DLD1 (cell line): ENCODE results near the gene DNAJC15.

Source experiments
- in situ Hi-C: cut with HindIII; loops from 2 replicates; pipeline ENCODE4 v1.10.0; 2017; ENCODE audit warnings: low sequenced_read_pairs

DNAJC15 gene

DNA sequence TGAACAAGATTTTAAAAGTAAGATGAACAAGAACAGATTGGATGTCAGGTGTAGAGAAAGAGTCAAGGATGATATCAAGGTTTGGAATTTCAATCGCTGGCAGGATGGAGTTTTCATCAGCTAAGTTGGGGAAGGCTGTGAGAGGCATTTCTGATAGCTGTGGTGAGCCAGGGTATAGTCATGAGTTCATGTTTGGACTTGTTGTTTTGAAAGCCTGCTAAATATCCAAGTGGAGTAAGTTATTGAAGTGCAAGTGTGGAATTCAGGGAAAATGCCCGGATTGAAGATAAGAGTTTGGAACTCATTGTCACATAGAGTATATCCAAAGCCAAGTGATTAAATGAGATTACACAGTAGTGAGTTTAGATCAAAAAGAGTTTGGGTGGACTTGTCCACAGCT is 20.4 kb upstream of the DNAJC15 start:
- in situ Hi-C loops: no loop called here

- in situ Hi-C loops: no loop called here
These were observed 19.7 kb upstream of the DNAJC15 start for GRCh38 chr13:43003729-43004128.

- in situ Hi-C loops: no loop called here
These were observed 17.7 kb upstream of the DNAJC15 start for GRCh38 chr13:43005460-43006236.

GRCh38 chr13:43006893-43007631 is 16.3 kb upstream of the DNAJC15 start:
- in situ Hi-C loops: no loop called here

DNA sequence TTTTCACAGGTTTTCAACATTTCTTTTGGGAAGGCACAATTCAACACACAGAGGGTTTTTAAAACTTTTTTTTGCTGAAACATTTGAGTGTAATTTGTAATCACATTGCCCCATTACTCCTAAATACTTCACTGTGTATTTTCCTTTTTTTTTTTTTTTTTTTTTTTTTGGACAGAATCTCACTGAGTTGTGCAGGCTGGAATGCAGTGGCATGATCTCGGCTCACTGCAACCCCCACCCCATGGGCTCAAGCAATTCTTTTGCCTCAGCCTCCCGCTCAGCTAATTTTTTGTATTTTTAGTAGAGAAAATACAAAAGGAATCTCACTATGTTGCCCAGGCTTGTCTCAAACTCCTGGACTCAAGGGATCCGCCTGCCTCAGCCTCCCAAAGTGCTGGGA is 14.8 kb upstream of the DNAJC15 start:
- in situ Hi-C loops: no loop called here

- in situ Hi-C loops: no loop called here
These were observed 13.9 kb upstream of the DNAJC15 start for GRCh38 chr13:43009506-43009905.

DNA sequence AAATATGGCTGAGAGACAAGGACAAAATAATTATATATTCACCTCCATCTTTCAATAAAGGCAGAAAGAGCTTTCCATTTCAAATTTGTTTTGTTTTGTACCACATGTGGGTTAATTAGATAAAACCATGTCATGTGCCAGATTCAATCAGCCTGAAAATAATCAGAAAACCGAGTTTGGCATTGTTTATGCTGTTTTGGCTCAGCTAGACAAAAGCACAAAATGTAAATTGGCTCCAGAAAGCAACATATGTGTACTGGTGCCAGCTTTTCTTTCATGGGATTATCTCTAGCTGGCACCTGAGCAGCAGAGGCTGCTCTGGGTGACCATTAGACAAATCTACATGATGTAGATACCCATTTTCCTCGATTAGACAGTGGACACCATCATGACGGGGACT is 9.2 kb upstream of the DNAJC15 start:
- in situ Hi-C loops: no loop called here

- in situ Hi-C loops: no loop called here
These were observed 7.2 kb upstream of the DNAJC15 start for GRCh38 chr13:43016226-43016625.

- in situ Hi-C loops: no loop called here
These were observed 3.6 kb upstream of the DNAJC15 start for GRCh38 chr13:43019811-43020210.

DNA sequence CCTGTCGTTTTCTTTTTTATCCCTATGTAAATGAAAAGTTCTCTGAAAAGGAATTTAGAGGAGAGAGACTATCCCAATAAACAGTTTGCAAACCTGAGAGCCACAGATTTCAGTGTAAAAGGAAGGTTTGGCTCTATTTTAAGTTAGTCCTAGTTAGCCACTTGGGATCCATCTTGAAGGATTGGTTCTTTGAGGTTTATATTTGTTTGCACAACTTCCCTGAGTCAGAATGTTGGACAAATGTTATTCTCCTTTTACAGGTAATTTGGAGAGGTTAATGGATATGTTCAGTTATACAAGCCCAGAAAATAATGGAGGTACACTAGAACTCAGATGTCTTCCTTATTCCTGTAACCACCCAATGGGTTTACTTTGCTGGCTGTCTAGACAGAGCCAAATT is 2.6 kb upstream of the DNAJC15 start:
- in situ Hi-C loops: no loop called here

- in situ Hi-C loops: no loop called here
These were observed 1.3 kb upstream of the DNAJC15 start for GRCh38 chr13:43021926-43022670.

- in situ Hi-C loops: no loop called here
These were observed 475 bp upstream of the DNAJC15 start for GRCh38 chr13:43022934-43023288.

- in situ Hi-C loops: no loop called here
These were observed 2.9 kb downstream of the DNAJC15 start for GRCh38 chr13:43026262-43026661.

DNA sequence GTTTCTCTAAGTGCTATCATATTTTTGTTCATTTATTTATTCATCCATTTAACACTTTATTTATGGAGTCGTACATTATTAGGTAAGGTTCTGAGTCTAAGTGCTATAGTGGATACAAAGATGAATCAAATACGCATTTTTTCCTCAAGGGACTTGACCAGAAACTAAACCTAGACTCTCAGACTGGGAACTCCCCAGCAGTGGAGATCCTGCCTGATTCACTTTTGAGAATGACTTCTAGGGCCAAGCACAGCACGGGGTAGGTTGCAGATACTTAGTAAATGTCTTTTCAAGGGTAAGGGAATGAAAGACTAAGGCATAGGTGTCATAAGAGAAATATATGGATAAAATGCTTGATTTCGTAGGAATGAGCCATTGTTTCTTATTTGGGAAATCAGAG is 7.2 kb downstream of the DNAJC15 start:
- in situ Hi-C loops: no loop called here

GRCh38 chr13:43031881-43032280 is 8.5 kb downstream of the DNAJC15 start:
- in situ Hi-C loops: no loop called here

DNA sequence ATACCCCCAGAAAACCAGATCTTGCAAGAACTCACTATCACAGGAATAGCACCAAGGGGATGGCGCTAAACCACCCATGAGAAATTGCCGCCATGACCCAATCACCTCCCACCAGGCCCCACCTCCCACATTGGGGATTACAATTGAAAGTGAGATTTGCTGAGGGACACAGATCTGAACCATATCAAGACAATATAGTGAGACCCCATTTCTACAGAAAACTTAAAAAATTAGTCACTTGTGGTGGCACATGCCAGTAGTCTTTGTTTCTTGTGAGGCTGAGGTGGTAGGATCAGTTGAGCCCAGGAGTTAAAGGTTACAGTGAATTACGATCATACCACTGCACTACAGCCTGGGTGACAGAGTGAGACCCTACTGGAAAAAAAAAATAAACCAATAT is 9.7 kb downstream of the DNAJC15 start:
- in situ Hi-C loops: no loop called here

- in situ Hi-C loops: no loop called here
These were observed 13.2 kb downstream of the DNAJC15 start for GRCh38 chr13:43036351-43037250.

- in situ Hi-C loops: loop anchor here (10.0 kb wide), 1 partner anchor 55 kb away; no protein-coding TSS in a partner anchor
These were observed 16.6 kb downstream of the DNAJC15 start for GRCh38 chr13:43039966-43040365.

- in situ Hi-C loops: loop anchor here (10.0 kb wide), 1 partner anchor 56 kb away; no protein-coding TSS in a partner anchor
These were observed 17.4 kb downstream of the DNAJC15 start for GRCh38 chr13:43040581-43041368.
